BJ (cell line): ENCODE measurements around the gene BRAT1. TPM values are rescaled to one million over a fixed set of nuclear protein-coding genes. Genes with fewer than 3 reads are reported as not detected.

Experiments used
- CTCF ChIA-PET: fragments of 350-600 bp; formaldehyde crosslinking; extraction: SDS; loops from one replicate; lab custom pipeline; 2021; ENCODE audit warnings: antibody characterized with exemption, inconsistent platforms; lab: Yijun Ruan, JAX
- POLR2A ChIA-PET: fragments of 300-600 bp; sonication (Branson Sonifier 250); formaldehyde crosslinking; extraction: SDS; loops from one replicate; lab custom pipeline; 2021; ENCODE audit warnings: antibody characterized with exemption; lab: Charles Lee
- DNase-seq: peaks from one replicate; pipeline ENCODE4 v3.0.0-alpha.2; 2011; ENCODE audit warnings: low read depth
- H3K27me3 ChIP-seq: 2 replicates; pipeline ENCODE4 v1.6.0; 2011; ENCODE audit warnings: low read length; ENCODE audit not compliant: control insufficient read depth, insufficient read depth
- H3K36me3 ChIP-seq: 2 replicates; pipeline ENCODE4 v1.5.1; 2011; ENCODE audit warnings: low read length; ENCODE audit not compliant: control insufficient read depth, insufficient read depth
- H3K4me3 ChIP-seq: 2 replicates; pipeline ENCODE4 v1.5.1; 2011; ENCODE audit warnings: low read depth, mild to moderate bottlenecking, control low read depth, low read length
- CTCF ChIP-seq: IDR thresholded peaks from 2 replicates; pipeline ENCODE4 v1.5.1; 2011; ENCODE audit warnings: low read depth, mild to moderate bottlenecking, control low read depth, inconsistent platforms, low read length, moderate library complexity; ENCODE audit not compliant: insufficient read depth
- polyA plus RNA-seq: library from polyadenylated mRNA; depleted of rRNA; stranded (reverse); fragments of >200 nt; gene quantifications from 2 replicates; pipeline ENCODE4 v1.2.3, GENCODE V29; 2011

The BRAT1 gene
- polyA plus RNA-seq, 1 experiment = 17.9 TPM

GRCh38 chr7:2601907-2602306 is 46.6 kb upstream of the BRAT1 start:
- Histone ChIP-seq H3K4me3 (no peak overlapping the region), H3K27me3 (no peaks in the 10 kb centered on the region), H3K36me3 (peaks cover 7% of the 10 kb centered on the region)
- ChIA-PET CTCF (interaction anchor here (0.9 kb wide), 1 partner anchor 79 kb away, joined by 3 read pairs; no protein-coding TSS in a partner anchor), POLR2A (no interaction called here)
- TF ChIP-seq CTCF = no peak
- no peak for DNase-seq

- H3K27me3 ChIP-seq = no peaks in the 10 kb centered on the region
- no peak for DNase-seq
- CTCF ChIA-PET = interaction anchor here (0.6 to 1.0 kb wide), 2 partner anchors 10 to 112 kb away, joined by 3 to 4 read pairs; no protein-coding TSS in a partner anchor
- H3K4me3 ChIP-seq = no peak overlapping the region
- H3K36me3 ChIP-seq = peaks cover 7% of the 10 kb centered on the region
- no peak for TF ChIP-seq CTCF
- POLR2A ChIA-PET = no interaction called here
These were observed 45.7 kb upstream of the BRAT1 start for GRCh38 chr7:2601065-2601464.

GRCh38 chr7:2598154-2598823 is 43.0 kb upstream of the BRAT1 start:
- no peak for DNase-seq
- no peak for TF ChIP-seq CTCF
- POLR2A ChIA-PET = no interaction called here
- Histone ChIP-seq H3K36me3 (peaks cover 17% of the 10 kb centered on the region), H3K4me3 (no peak overlapping the region), H3K27me3 (no peaks in the 10 kb centered on the region)
- CTCF ChIA-PET = no interaction called here

- no peaks in the 10 kb centered on the region for H3K27me3 ChIP-seq
- peaks cover 23% of the 10 kb centered on the region for H3K36me3 ChIP-seq
- CTCF ChIA-PET = no interaction called here
- POLR2A ChIA-PET = no interaction called here
- no peak for DNase-seq
- no peak overlapping the region for H3K4me3 ChIP-seq
- TF ChIP-seq CTCF = no peak
These were observed 41.9 kb upstream of the BRAT1 start for GRCh38 chr7:2597273-2597640.

- peaks cover 24% of the 10 kb centered on the region for H3K36me3 ChIP-seq
- CTCF ChIA-PET = interaction anchor here (0.7 to 2.3 kb wide), 4 partner anchors 9 to 40 kb away, joined by 3 to 8 read pairs (median 4); no protein-coding TSS in a partner anchor
- POLR2A ChIA-PET = no interaction called here
- DNase-seq = no peak
- no peak overlapping the region for H3K4me3 ChIP-seq
- H3K27me3 ChIP-seq = no peaks in the 10 kb centered on the region
- no peak for TF ChIP-seq CTCF
These were observed 41.3 kb upstream of the BRAT1 start for GRCh38 chr7:2596464-2597272.
